ENCODE results near the gene KCNF1.

KCNF1 gene

DNA sequence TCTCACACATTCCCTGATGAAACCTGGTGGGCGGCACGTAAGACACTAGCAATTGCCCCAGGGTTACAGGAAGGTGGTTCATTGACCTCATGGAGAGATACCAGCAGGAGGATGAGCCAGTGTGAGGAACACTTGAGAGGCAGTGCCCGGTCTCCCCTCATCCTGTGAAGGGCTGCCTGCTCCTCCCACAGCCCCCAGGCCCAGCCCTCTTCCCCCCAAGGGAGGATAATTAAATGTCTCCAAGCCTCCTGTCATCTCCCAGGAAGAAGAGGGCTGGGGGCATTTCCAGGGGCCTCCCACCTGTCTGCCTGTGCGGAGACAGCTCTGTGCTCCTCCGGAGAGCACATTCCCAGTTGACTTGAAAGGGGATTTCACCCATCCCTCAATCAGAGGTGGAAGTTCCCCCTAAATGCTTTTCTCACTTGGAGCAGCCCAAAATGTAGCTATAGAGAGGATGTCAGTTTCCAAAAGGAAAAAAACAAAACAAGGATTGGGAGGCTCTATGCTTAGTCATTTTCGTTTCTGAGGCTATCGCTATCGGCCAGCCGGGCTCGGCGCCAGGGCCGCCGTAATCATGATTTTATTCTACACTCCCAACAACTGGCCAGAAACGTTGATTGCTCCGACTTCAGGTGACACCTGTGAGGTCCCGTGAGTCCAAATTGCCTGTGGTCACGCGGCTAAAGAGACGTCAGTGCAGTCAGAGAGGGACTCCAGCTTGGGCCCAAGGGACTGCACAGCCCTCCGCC is 7.1 kb downstream of the KCNF1 start:
- no peaks in the 10 kb centered on the region for H3K9me3 Mint-ChIP-seq (ENCODE audit: low read depth)
- H3K27ac Mint-ChIP-seq, result no peak overlapping the region
- no peaks in the 10 kb centered on the region for H3K4me1 Mint-ChIP-seq (ENCODE audit: low read depth)

DNA sequence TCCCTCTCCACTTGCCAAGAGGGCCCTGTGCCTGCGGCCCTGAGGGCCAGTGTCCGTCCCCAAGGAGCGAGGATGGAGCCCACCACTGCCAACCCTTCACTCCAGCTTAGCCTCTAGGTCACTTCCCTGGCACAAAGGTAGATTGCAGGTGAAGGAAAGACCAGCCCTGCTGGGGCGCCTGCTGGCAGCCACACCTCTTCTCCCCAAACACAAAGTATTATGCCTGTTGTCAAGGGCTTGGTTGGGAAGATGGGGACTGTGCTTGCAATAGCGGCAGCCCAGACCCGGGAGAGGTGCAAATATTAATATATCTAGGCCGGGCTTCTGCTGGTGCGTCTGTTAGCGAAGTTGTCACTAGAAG is 7.7 kb downstream of the KCNF1 start:
- Mint-ChIP-seq H3K4me3 (no peak overlapping the region), H3K9me3 (ENCODE audit: low read depth) (no peaks in the 10 kb centered on the region), H3K27ac (no peak overlapping the region), H3K36me3 (no peaks in the 10 kb centered on the region), H3K27me3 (peaks cover 5% of the 10 kb centered on the region), H3K4me1 (ENCODE audit: low read depth) (no peaks in the 10 kb centered on the region)

More for the DNA sequence above, 7.1 kb downstream of the KCNF1 start:
- Mint-ChIP-seq H3K27me3 (peaks cover 6% of the 10 kb centered on the region), H3K4me3 (no peak overlapping the region), H3K36me3 (no peaks in the 10 kb centered on the region)

DNA sequence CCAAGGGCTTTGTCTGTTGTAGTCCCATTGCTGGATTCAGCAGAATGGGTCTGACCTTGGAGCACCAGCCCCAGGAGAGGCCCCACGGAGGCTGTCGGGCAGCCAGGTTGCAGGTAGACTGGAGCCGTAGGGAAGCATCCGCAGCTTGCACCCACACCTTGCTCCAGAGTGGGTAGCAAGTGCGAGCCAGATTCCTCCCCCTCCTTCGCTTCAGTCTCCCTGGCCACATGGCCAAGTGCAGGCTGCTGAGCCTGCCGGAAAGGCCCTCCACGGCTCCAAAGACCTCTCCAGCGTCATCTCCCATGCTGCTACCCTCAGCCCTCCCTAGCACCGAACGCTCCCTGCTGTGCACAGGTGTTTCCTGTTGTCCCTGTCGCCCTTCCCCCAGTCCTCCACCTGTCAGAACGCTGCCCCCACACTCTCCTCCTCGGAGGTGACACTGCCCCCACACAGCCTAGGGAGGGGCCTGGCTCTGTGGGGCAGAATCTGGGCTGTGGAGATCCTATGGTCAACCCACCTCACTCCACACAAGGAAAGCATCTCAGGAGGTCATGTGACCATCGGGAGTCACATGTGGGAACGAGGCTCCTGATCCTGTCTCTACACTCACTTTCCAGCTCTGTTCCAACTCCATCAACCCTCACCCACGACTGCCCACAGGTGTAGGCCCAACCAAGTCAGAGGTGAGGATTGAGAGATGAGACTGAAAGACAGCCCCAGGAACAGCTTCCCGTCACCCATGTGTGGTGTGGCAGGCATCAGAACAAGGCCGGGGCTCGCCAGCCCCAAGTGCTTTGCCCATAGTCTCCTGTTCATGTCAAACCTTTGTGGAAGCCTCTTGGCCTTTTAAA is 8.3 kb downstream of the KCNF1 start:
- no peak overlapping the region for H3K4me3 Mint-ChIP-seq
- H3K4me1 Mint-ChIP-seq (ENCODE audit: low read depth), result no peaks in the 10 kb centered on the region
- no peak overlapping the region for H3K27ac Mint-ChIP-seq
- H3K27me3 Mint-ChIP-seq, result no peaks in the 10 kb centered on the region
- H3K9me3 Mint-ChIP-seq (ENCODE audit: low read depth), result no peaks in the 10 kb centered on the region
- no peaks in the 10 kb centered on the region for H3K36me3 Mint-ChIP-seq

DNA sequence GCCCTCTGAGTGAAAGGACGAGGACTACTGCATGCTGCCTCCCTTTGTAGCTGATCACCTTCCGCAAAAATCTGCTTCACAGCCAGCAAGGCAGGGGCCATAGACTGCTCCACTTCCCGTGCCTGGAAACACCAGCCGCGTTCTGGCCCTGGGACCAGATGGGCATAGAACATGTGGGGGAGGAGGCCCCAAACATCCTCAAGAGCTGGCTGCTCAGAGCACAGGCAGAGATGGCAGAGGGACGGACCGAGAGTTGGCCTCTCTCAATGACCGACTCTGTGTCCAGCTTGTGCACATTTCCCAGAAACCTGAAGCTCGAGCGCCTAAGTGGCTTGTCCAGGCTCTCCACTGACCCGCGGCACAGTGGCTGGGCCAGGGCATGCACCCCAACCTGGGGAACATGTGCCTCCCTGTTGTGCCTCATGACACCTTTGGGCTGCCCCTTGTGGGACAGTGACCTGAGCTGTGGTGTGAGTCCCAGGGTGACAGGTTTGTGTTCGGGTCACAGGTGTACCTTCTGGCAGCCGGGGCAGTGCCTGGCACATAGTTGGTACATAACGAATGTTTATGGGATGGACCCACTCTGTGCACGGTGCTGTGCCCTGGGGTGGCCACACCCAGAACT is 9.1 kb downstream of the KCNF1 start:
- H3K4me3 Mint-ChIP-seq, result no peak overlapping the region
- H3K27me3 Mint-ChIP-seq, result no peaks in the 10 kb centered on the region
- H3K9me3 Mint-ChIP-seq (ENCODE audit: low read depth), result no peaks in the 10 kb centered on the region
- H3K4me1 Mint-ChIP-seq (ENCODE audit: low read depth), result no peaks in the 10 kb centered on the region
- no peaks in the 10 kb centered on the region for H3K36me3 Mint-ChIP-seq
- H3K27ac Mint-ChIP-seq, result no peak overlapping the region

DNA sequence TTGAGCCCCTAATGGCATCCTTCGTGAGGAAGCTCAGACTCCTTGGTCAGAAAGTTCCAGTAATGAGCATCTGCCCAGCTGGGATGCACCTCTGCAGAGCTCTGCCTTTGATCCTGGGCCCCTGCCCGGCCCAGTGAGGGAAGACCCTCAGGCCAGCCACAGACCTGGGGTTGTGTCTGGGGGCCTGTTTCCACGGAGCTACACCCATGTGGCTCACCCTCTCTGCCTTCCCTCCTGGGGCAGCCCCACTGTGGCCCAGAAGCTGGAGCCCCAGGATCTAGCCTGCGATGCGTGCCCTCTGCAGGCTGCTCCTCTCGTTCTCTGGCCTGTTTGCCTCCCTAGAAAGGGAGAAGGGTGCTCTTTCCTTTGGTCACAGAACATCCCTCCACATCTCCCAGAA is 9.8 kb downstream of the KCNF1 start:
- H3K4me3 Mint-ChIP-seq, result no peak overlapping the region
- no peaks in the 10 kb centered on the region for H3K36me3 Mint-ChIP-seq
- no peak overlapping the region for H3K27ac Mint-ChIP-seq
- no peaks in the 10 kb centered on the region for H3K9me3 Mint-ChIP-seq (ENCODE audit: low read depth)
- H3K4me1 Mint-ChIP-seq (ENCODE audit: low read depth), result no peaks in the 10 kb centered on the region
- no peaks in the 10 kb centered on the region for H3K27me3 Mint-ChIP-seq

DNA sequence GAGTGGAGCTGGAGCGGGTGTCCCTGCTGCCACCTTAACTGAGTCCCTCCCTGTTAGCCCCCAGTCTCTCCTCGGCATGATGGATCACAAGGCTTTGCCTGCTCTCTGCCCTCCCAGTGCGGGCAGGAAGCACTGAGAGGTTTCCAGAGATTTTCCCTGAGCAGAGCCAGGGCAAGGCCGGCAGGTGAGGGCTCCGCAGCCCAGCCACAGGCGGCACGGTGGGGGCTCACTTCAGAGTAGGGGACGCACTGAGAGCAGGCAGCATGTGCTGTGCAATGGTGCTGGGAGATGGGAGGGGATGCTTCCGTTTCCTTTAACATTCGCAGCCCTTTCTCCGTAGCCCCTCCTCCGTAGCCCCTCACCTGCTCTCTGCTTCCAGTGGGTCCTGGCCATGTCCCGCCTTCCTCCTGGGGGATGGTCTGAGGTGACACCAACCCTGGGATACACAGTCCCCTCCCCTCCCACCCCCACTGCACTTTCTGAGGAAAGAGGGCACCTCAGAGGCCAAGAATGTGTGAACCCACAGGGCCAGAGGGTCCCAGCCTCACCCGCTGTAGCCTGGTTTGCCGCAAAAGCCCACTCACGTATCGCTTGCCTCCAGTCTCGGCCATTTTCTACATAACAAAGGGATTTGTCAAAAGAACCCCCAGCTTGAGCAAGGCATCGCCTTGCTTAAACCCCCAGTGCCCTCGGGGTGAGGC is 10.7 kb downstream of the KCNF1 start:
- H3K36me3 Mint-ChIP-seq, result no peaks in the 10 kb centered on the region
- H3K27me3 Mint-ChIP-seq, result no peaks in the 10 kb centered on the region
- no peak overlapping the region for H3K27ac Mint-ChIP-seq
- H3K9me3 Mint-ChIP-seq (ENCODE audit: low read depth), result no peaks in the 10 kb centered on the region
- H3K4me1 Mint-ChIP-seq (ENCODE audit: low read depth), result no peaks in the 10 kb centered on the region
- no peak overlapping the region for H3K4me3 Mint-ChIP-seq

DNA sequence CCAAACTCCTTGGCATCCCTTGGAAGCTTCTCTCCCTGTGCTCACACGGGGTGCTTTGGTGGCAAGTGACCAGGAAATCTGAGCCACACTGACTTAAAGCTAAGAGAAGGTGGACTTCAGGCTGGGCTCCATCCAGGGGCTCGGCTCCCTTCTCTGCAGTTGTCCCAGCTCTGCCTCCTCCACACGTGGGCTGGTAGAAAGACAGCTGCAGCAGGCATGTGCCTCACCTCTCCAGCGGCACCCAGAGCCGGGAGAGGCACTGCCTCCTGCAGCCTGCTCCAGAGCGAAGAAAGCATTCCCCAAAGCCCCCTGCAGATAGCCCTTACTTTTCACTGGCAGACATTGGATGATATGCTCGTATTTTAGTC is 11.3 kb downstream of the KCNF1 start:
- Mint-ChIP-seq H3K27me3 (no peaks in the 10 kb centered on the region), H3K9me3 (ENCODE audit: low read depth) (no peaks in the 10 kb centered on the region), H3K36me3 (no peaks in the 10 kb centered on the region), H3K4me1 (ENCODE audit: low read depth) (no peaks in the 10 kb centered on the region), H3K27ac (no peak overlapping the region), H3K4me3 (no peak overlapping the region)

DNA sequence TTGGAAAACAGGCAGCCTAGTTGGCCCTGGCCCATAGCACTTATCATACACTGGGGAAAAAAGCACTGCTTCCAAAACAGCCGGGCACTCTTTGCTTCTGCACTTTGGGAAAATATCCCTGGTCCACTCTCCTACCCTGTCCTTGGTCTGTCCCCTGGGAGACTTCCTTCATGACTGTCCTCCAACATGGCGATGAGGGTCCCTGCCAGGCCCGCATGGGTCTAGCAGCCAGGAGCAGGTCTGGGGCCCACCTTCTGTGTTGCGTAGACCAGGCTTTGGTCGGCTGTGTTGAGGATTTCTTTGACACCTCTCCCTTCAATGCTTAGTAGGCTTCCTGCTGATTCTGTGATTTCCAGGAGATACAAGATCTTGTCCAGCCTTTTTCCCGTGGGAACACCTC is 12.2 kb downstream of the KCNF1 start:
- no peaks in the 10 kb centered on the region for H3K36me3 Mint-ChIP-seq
- no peaks in the 10 kb centered on the region for H3K4me1 Mint-ChIP-seq (ENCODE audit: low read depth)

DNA sequence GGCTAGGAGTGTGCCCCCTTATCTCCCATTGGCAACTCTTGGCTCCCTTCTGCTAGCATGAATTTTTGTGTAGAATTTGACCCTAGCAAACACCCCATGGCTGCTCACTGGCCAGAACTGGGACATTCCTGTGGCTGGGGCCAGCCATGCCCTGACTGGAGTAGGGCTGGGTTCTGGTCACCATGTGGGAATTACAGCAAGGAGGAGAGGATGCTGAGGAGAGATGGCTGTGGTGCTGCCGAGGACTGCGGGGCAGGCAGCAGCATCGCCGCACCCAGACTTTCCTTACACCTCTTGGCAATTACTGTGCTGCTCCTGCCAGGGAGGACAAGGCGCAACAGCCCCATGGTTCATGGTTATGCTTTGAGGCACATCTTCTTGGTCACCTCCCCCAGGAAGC is 12.7 kb downstream of the KCNF1 start:
- Mint-ChIP-seq H3K4me3 (no peak overlapping the region), H3K27ac (no peak overlapping the region), H3K9me3 (ENCODE audit: low read depth) (no peaks in the 10 kb centered on the region)

More for the DNA sequence above, 12.2 kb downstream of the KCNF1 start:
- no peak overlapping the region for H3K27ac Mint-ChIP-seq
- H3K4me3 Mint-ChIP-seq, result no peak overlapping the region
- no peaks in the 10 kb centered on the region for H3K27me3 Mint-ChIP-seq
- no peaks in the 10 kb centered on the region for H3K9me3 Mint-ChIP-seq (ENCODE audit: low read depth)

DNA sequence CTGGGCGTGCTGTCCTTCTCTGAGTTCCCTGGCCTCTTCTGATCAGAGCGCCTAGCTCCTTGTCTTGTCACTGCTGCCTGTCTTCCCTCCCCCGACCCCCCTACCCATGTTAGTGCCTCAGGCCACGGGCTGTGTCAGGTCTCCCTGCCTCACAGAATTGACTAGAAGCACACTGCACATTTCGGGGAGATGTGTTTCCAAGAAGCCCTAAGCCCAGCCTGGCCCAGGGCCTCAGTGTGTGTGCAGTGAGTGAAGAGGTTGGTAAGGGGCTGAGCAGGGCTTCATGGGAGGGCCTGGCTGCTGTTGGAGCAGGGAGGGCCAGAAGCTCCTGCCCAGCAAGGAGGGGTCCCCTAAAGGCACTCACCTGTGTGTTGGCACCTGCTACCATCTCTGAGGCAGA is 13.1 kb downstream of the KCNF1 start:
- Mint-ChIP-seq H3K9me3 (ENCODE audit: low read depth) (no peaks in the 10 kb centered on the region), H3K4me3 (no peak overlapping the region), H3K27me3 (no peaks in the 10 kb centered on the region), H3K36me3 (no peaks in the 10 kb centered on the region), H3K27ac (no peak overlapping the region), H3K4me1 (ENCODE audit: low read depth) (no peaks in the 10 kb centered on the region)

More for the DNA sequence above, 12.7 kb downstream of the KCNF1 start:
- Mint-ChIP-seq H3K27me3 (no peaks in the 10 kb centered on the region), H3K36me3 (no peaks in the 10 kb centered on the region), H3K4me1 (ENCODE audit: low read depth) (no peaks in the 10 kb centered on the region)

DNA sequence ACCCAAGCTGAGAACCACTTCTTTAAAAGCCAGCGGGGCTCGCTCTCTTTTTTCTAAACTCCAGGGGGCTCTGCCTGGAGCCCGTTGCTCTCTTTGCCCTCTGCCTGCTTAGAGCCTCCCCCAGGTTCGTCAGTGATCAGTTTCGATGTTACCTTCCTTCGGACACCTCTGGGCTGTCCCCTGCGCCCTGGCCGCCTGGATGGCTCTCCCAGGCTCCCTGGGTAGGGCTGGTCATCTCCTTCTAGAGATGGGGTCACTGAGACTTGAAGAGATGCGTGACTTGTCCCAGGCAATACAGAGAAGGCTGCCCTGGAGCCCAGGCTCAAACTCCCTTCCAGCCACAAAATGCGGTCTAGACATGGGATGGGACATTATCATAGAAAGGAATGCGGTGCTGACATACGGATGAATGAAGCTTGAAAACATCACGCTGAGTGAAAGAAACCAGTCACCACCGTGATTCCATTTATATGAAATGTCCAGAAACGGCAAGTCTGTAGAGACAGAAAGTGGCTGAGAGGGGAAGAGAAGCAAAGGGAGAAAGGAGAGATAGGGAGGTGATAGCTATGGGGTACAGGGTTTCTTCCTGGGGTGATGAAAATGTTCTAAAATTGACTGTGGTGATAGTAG is 14.6 kb downstream of the KCNF1 start:
- Mint-ChIP-seq H3K4me3 (no peak overlapping the region), H3K4me1 (ENCODE audit: low read depth) (no peaks in the 10 kb centered on the region), H3K9me3 (ENCODE audit: low read depth) (no peaks in the 10 kb centered on the region), H3K36me3 (no peaks in the 10 kb centered on the region), H3K27ac (no peak overlapping the region), H3K27me3 (peaks cover 2% of the 10 kb centered on the region)

DNA sequence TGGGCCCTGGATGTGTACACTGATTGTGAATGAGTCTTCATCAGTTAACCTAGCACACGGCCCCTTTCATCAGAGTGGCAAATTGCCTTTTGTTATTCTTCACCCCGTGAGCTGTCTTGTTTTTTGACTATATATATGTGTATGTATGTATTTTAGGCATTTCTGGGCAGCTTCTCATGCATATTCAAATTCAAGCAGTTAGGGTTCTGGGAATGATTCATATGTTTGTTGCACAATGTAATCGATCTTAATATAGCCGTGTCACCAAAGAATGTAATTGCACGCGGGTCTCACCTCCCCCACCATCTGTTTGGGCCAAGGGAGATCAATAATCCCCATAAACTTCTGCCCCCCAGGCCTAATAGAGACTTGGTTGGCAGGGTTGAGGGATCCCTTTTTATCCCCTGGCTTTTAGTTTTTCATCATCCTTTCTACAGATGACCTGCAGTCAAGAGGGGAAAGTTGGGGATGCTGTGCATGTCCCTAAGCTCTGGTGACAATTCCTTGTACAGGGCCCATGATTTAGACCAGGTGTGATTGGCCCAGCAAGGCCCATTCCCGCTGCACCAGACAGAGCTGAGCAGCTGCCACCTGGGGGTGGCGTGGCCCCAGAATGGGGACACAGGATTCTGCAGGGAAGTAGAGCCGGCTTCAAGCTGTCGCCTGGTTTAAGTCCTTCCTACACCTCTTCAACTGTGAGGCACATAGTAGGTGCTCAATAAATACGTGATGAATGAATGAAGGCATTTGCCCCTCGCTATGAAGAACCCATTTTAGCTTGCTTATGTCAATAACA is 19.2 kb downstream of the KCNF1 start:
- no peak overlapping the region for H3K4me3 Mint-ChIP-seq
- no peak overlapping the region for H3K27ac Mint-ChIP-seq
- no peaks in the 10 kb centered on the region for H3K4me1 Mint-ChIP-seq (ENCODE audit: low read depth)
- no peaks in the 10 kb centered on the region for H3K9me3 Mint-ChIP-seq (ENCODE audit: low read depth)
- no peaks in the 10 kb centered on the region for H3K36me3 Mint-ChIP-seq
- H3K27me3 Mint-ChIP-seq, result peaks cover 4% of the 10 kb centered on the region

DNA sequence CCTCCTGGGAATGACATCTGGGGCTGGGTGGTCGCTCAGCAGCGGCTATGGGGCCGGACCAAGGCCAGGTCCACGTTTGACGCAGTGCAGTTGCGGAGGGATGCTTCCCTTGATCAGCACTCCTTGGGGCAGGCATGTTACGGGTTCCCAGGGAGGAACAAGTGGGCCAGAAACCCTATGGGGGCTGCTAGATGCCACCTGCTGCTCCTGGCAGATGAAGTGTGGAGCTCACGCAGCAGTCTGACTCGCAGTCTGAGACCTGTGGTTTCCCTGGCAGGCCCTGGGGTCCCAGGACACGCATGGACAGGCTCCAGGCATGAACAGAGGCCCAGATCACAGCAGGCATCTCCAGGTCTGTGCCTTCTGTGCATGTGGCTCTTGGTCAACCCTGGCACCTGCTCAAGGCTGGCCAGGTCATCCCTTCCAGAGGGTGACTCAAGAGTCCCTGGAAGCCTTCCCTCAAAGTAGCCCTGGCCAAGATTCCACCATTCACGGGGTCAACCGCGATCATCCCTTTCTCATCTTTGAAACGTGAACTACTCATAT is 20.0 kb downstream of the KCNF1 start:
- Mint-ChIP-seq H3K27me3 (peaks cover 4% of the 10 kb centered on the region), H3K36me3 (no peaks in the 10 kb centered on the region), H3K27ac (no peak overlapping the region), H3K9me3 (ENCODE audit: low read depth) (no peaks in the 10 kb centered on the region), H3K4me3 (no peak overlapping the region), H3K4me1 (ENCODE audit: low read depth) (no peaks in the 10 kb centered on the region)
